GM12801 (cell line): ENCODE results near the gene DDX10.

Source experiments
- CTCF ChIP-seq: IDR thresholded peaks from one replicate; pipeline ENCODE4 v1.5.1; 2011; ENCODE audit warnings: control low read depth; ENCODE audit not compliant: insufficient read length; ENCODE audit errors: extremely low read depth

The DDX10 gene

GRCh38 chr11:108708173-108708572, 43.3 kb downstream of the DDX10 start:
- TF ChIP-seq CTCF = no peak

GRCh38 chr11:108709741-108710140, 44.9 kb downstream of the DDX10 start:
- no peak for TF ChIP-seq CTCF

- no peak for TF ChIP-seq CTCF
Measured at GRCh38 chr11:108713076-108713790, 48.4 kb downstream of the DDX10 start.

GRCh38 chr11:108715239-108715638, 50.4 kb downstream of the DDX10 start:
- no peak for TF ChIP-seq CTCF

- no peak for TF ChIP-seq CTCF
Measured at GRCh38 chr11:108718466-108718865, 53.6 kb downstream of the DDX10 start.

- no peak for TF ChIP-seq CTCF
Measured at GRCh38 chr11:108724974-108725689, 60.3 kb downstream of the DDX10 start.

GRCh38 chr11:108726077-108726800, 61.4 kb downstream of the DDX10 start:
- TF ChIP-seq CTCF = no peak
